Activated CD8-positive, alpha-beta memory T cell treated with anti-CD3 and anti-CD28 coated beads, Interleukin-2, amount 50 U/mL, for 24 hours (primary cell): ENCODE data around the gene CCSER1.
"Not testable (repeated sequence)": the region's sequence is repeated elsewhere in the genome, so short reads cannot be mapped to it uniquely, and the experiment has no call there.

Source experiments
- DNase-seq: peaks from one replicate; pipeline ENCODE4 v3.0.0-alpha.2; 2020; ENCODE audit errors: extremely low read depth

Gene CCSER1

GRCh38 chr4:90840291-90840690, 713.1 kb downstream of the CCSER1 start:
- no peak for DNase-seq

- DNase-seq: no peak
These were observed 713.6 kb downstream of the CCSER1 start for GRCh38 chr4:90840828-90841227.

GRCh38 chr4:90841676-90842075, 714.5 kb downstream of the CCSER1 start:
- DNase-seq: no peak

- no peak for DNase-seq
These were observed 715.8 kb downstream of the CCSER1 start for GRCh38 chr4:90842960-90843359.

GRCh38 chr4:90844241-90844640, 717.0 kb downstream of the CCSER1 start:
- no peak for DNase-seq

- DNase-seq: no peak
These were observed 718.6 kb downstream of the CCSER1 start for GRCh38 chr4:90845777-90846176.

- DNase-seq: no peak
These were observed 725.0 kb downstream of the CCSER1 start for GRCh38 chr4:90852237-90852636.

GRCh38 chr4:90855111-90855510, 727.9 kb downstream of the CCSER1 start:
- no peak for DNase-seq

- DNase-seq: no peak
These were observed 730.1 kb downstream of the CCSER1 start for GRCh38 chr4:90857081-90857820.

GRCh38 chr4:90875791-90876190, 748.6 kb downstream of the CCSER1 start:
- DNase-seq: no peak

- no peak for DNase-seq
These were observed 749.1 kb downstream of the CCSER1 start for GRCh38 chr4:90876296-90876695.

- no peak for DNase-seq
These were observed 756.3 kb downstream of the CCSER1 start for GRCh38 chr4:90883519-90883918.

- DNase-seq: no peak
These were observed 761.4 kb downstream of the CCSER1 start for GRCh38 chr4:90888571-90888970.

- DNase-seq: no peak
These were observed 762.0 kb downstream of the CCSER1 start for GRCh38 chr4:90889171-90889570.

- not testable (repeated sequence) for DNase-seq
These were observed 776.2 kb downstream of the CCSER1 start for GRCh38 chr4:90903413-90903812.

GRCh38 chr4:90904021-90904420, 776.8 kb downstream of the CCSER1 start:
- no peak for DNase-seq

GRCh38 chr4:90906239-90906638, 779.0 kb downstream of the CCSER1 start:
- no peak for DNase-seq

- DNase-seq: not testable (repeated sequence)
These were observed 784.7 kb downstream of the CCSER1 start for GRCh38 chr4:90911724-90912434.

GRCh38 chr4:90922174-90922573, 795.0 kb downstream of the CCSER1 start:
- no peak for DNase-seq

- DNase-seq: no peak
These were observed 799.8 kb downstream of the CCSER1 start for GRCh38 chr4:90926957-90927356.

GRCh38 chr4:90943311-90943710, 816.1 kb downstream of the CCSER1 start:
- no peak for DNase-seq

- DNase-seq: no peak
These were observed 819.8 kb downstream of the CCSER1 start for GRCh38 chr4:90946945-90947344.

GRCh38 chr4:90950385-90950841, 823.2 kb downstream of the CCSER1 start:
- no peak for DNase-seq
